GM12892 (cell line): ENCODE results near the gene CHST9.

Experiments used
- POLR2A ChIP-seq: IDR thresholded peaks from 2 replicates; pipeline ENCODE4 v1.6.1; 2011; ENCODE audit warnings: low read depth, low read length, control low read depth
- POLR2AphosphoS5 ChIP-seq: IDR thresholded peaks from 2 replicates; pipeline ENCODE4 v1.6.1; 2011; ENCODE audit warnings: low read depth, low read length, control low read depth
- TAF1 ChIP-seq: IDR thresholded peaks from 2 replicates; pipeline ENCODE4 v1.6.1; 2011; ENCODE audit warnings: low read depth, mild to moderate bottlenecking, control low read depth, low read length, borderline replicate concordance

DNA sequence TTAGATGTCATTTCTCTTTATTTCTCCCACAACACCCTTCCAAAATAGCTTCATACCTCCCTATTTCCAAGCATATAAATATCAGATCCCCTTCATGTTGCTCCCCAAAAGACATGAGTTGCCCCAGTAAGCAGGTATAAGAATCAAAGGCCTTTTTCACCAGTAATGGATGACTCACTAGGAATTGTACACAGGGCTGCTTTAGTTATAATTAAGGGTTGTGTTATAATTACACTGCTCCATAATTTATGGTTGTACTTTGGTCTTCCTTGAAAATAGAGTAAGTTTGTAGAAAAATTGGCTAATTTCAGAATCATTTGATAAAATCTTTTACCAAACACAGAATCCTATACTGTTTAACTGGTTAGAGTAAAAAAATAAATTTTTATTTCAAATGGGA is 310.8 kb downstream of the CHST9 start:
- TF ChIP-seq POLR2AphosphoS5 (no peak), POLR2A (no peak), TAF1 (no peak)
